Suppressor macrophage treated with lipopolysaccharide for 4 hours (primary cell): Measurements from ENCODE around the gene DSTYK.
"Not testable (repeated sequence)": the region's sequence is repeated elsewhere in the genome, so short reads cannot be mapped to it uniquely, and the experiment has no call there.

Source experiments
- DNase-seq: peaks from one replicate; pipeline ENCODE4 v3.0.0-alpha.2; 2020

The DSTYK gene

GRCh38 chr1:205169248-205169647 lies 42.3 kb downstream of the DSTYK start:
- no peak for DNase-seq

- DNase-seq, result no peak
Observed at GRCh38 chr1:205168291-205168690, 43.2 kb downstream of the DSTYK start.

GRCh38 chr1:205162301-205162700 lies 49.2 kb downstream of the DSTYK start:
- no peak for DNase-seq

- no peak for DNase-seq
Observed at GRCh38 chr1:205161076-205161475, 50.4 kb downstream of the DSTYK start.

- no peak for DNase-seq
Observed at GRCh38 chr1:205158048-205158616, 53.4 kb downstream of the DSTYK start.

- not testable (repeated sequence) for DNase-seq
Observed at GRCh38 chr1:205155665-205156377, 55.7 kb downstream of the DSTYK start.

GRCh38 chr1:205152505-205152904 lies 59.0 kb downstream of the DSTYK start:
- DNase-seq, result no peak

GRCh38 chr1:205150651-205151428 lies 60.7 kb downstream of the DSTYK start:
- no peak for DNase-seq

- DNase-seq, result no peak
Observed at GRCh38 chr1:205147191-205147835, 64.2 kb downstream of the DSTYK start.

GRCh38 chr1:205144751-205145150 lies 66.8 kb downstream of the DSTYK start:
- DNase-seq, result no peak

- DNase-seq, result no peak
Observed at GRCh38 chr1:205144046-205144720, 67.3 kb downstream of the DSTYK start.

- no peak for DNase-seq
Observed at GRCh38 chr1:205142102-205142469, 69.4 kb downstream of the DSTYK start.

GRCh38 chr1:205141236-205142101 lies 70.0 kb downstream of the DSTYK start:
- peak; percentile 84 for DNase-seq

GRCh38 chr1:205140113-205140512 lies 71.4 kb downstream of the DSTYK start:
- no peak for DNase-seq

GRCh38 chr1:205137901-205138300 lies 73.6 kb downstream of the DSTYK start:
- DNase-seq, result no peak

- DNase-seq, result no peak
Observed at GRCh38 chr1:205133287-205133686, 78.2 kb downstream of the DSTYK start.

- DNase-seq, result no peak
Observed at GRCh38 chr1:205129447-205130029, 82.0 kb downstream of the DSTYK start.

GRCh38 chr1:205128050-205128449 lies 83.5 kb downstream of the DSTYK start:
- DNase-seq, result no peak

GRCh38 chr1:205127646-205128045 lies 83.9 kb downstream of the DSTYK start:
- DNase-seq, result no peak

GRCh38 chr1:205124726-205125125 lies 86.8 kb downstream of the DSTYK start:
- DNase-seq, result no peak

- no peak for DNase-seq
Observed at GRCh38 chr1:205122489-205122882, 89.0 kb downstream of the DSTYK start.
